Small intestine (tissue), 7 donors: Measurements from ENCODE around the gene ICOS. TPM values are rescaled to one million over a fixed set of nuclear protein-coding genes. Genes with fewer than 3 reads are reported as not detected.
A peak's percentile ranks its signal among the peaks of the same experiment; 100 is the strongest.

Experiments used
- DNase-seq, 2 donors: peaks; one replicate each; pipeline versions ENCODE4 v3.0.0 to v3.0.0-alpha.2; 2013
- FAIRE-seq: peaks from 2 replicates; lab custom pipeline; 2012; peaks lifted over from hg19 to GRCh38; lab: Jason Lieb, UNC
- H3K27ac ChIP-seq, 3 donors: one replicate each; pipeline ENCODE4 v1.5.1; 2013; ENCODE audit warnings: low read length in 2 of 3, mild to moderate bottlenecking in 2 of 3, control low read depth in 1 of 3, inconsistent platforms in 1 of 3, low read depth in 1 of 3, moderate library complexity in 1 of 3
- H3K27me3 ChIP-seq, 3 donors: one replicate each; pipeline ENCODE4 v1.6.1; 2013; ENCODE audit warnings: low read length in 3 of 3, inconsistent platforms in 1 of 3; ENCODE audit not compliant: control insufficient read depth in 3 of 3, insufficient read depth in 3 of 3
- H3K36me3 ChIP-seq, 3 donors: one replicate each; pipeline ENCODE4 v1.6.1; 2013; ENCODE audit warnings: low read length in 3 of 3, inconsistent platforms in 1 of 3, low read depth in 1 of 3, mild to moderate bottlenecking in 1 of 3, moderate library complexity in 1 of 3; ENCODE audit not compliant: control insufficient read depth in 3 of 3, insufficient read depth in 2 of 3
- H3K4me1 ChIP-seq, 3 donors: one replicate each; pipeline ENCODE4 v1.6.1; 2013; ENCODE audit warnings: low read length in 2 of 3, inconsistent platforms in 1 of 3, low read depth in 1 of 3, mild to moderate bottlenecking in 1 of 3, moderate library complexity in 1 of 3; ENCODE audit not compliant: control insufficient read depth in 3 of 3, insufficient read depth in 2 of 3
- H3K4me3 ChIP-seq, 3 donors: one replicate each; pipeline ENCODE4 v1.5.1; 2013; ENCODE audit warnings: low read length in 3 of 3, control low read depth in 1 of 3, inconsistent platforms in 1 of 3, low read depth in 1 of 3, mild to moderate bottlenecking in 1 of 3, moderate library complexity in 1 of 3
- H3K9me3 ChIP-seq, 2 donors: one replicate each; pipeline ENCODE4 v1.6.1; 2013; ENCODE audit warnings: low read depth in 1 of 2, low read length in 1 of 2; ENCODE audit not compliant: control insufficient read depth in 2 of 2, insufficient read depth in 1 of 2
- WGBS, 3 donors: extraction: QIAGEN DNeasy Blood & Tissue Kit; methylation state at CpG; one replicate each; pipeline ENCODE4 v1.1.7; 2013; 5-methylcytosine and 5-hydroxymethylcytosine counted together
- polyA plus RNA-seq, 4 donors: library from polyadenylated mRNA; stranded (reverse) in 3 of 4; unstranded in 1 of 4; fragments of 200-250 nt in 3 of 4; fragments of 120-200 nt in 1 of 4; gene quantifications; one replicate each; pipeline versions ENCODE4 v1.2.1 to v1.2.3, GENCODE V29; 2013
- donor health status: healthy with polysubstance abuse.
- donor health status: control.
- donor health status: control.
- donor health status: Bipolar disorder and iron deficiency.
- donor health status: healthy.

Gene ICOS
- polyA plus RNA-seq, 4 donors, result 0.27 to 0.50 (median 0.34) TPM; not detected in 1

GRCh38 chr2:203894262-203894661 lies 42.3 kb upstream of the ICOS start:
- no peak for DNase-seq
- Histone ChIP-seq H3K27ac (no peak overlapping the region), H3K9me3 (no peaks in the 10 kb centered on the region), H3K36me3 (no peaks in the 10 kb centered on the region), H3K4me1 (no peaks in the 10 kb centered on the region), H3K27me3 (no peaks in the 10 kb centered on the region), H3K4me3 (no peak overlapping the region)
- WGBS, 3 donors, result 78 to 83% (median 78%) methylated on average over 1 of the region's 1 CpG
- no peak for FAIRE-seq

GRCh38 chr2:203897544-203897943 lies 39.0 kb upstream of the ICOS start:
- Histone ChIP-seq H3K27ac (no peak overlapping the region), H3K36me3 (no peaks in the 10 kb centered on the region), H3K9me3 (peaks cover 0 to 3% of the 10 kb centered on the region in 2 donors), H3K4me1 (no peaks in the 10 kb centered on the region), H3K4me3 (no peak overlapping the region), H3K27me3 (no peaks in the 10 kb centered on the region)
- no peak for FAIRE-seq
- 68 to 79% (median 77%) methylated on average over 2 of the region's 2 CpGs for WGBS, 3 donors
- no peak for DNase-seq

GRCh38 chr2:203898657-203899056 lies 37.9 kb upstream of the ICOS start:
- DNase-seq (no peak), FAIRE-seq (no peak)
- Histone ChIP-seq H3K27ac (no peak overlapping the region), H3K27me3 (no peaks in the 10 kb centered on the region), H3K9me3 (peaks cover 0 to 8% of the 10 kb centered on the region in 2 donors), H3K4me3 (no peak overlapping the region), H3K4me1 (no peaks in the 10 kb centered on the region), H3K36me3 (no peaks in the 10 kb centered on the region)
- 56 to 72% (median 67%) methylated on average over 2 of the region's 2 CpGs for WGBS, 3 donors

GRCh38 chr2:203900253-203900652 lies 36.3 kb upstream of the ICOS start:
- 53 to 67% (median 61%) methylated on average over 2 of the region's 2 CpGs for WGBS, 3 donors
- peaks cover 0 to 8% of the 10 kb centered on the region in 2 donors for H3K9me3 ChIP-seq
- H3K4me1 ChIP-seq, result no peaks in the 10 kb centered on the region
- FAIRE-seq (no peak), DNase-seq (no peak)
- no peaks in the 10 kb centered on the region for H3K27me3 ChIP-seq
- H3K4me3 ChIP-seq, result no peak overlapping the region
- H3K27ac ChIP-seq, result no peak overlapping the region
- no peaks in the 10 kb centered on the region for H3K36me3 ChIP-seq

GRCh38 chr2:203904022-203904421 lies 32.5 kb upstream of the ICOS start:
- H3K4me3 ChIP-seq, result no peak overlapping the region
- no peaks in the 10 kb centered on the region for H3K4me1 ChIP-seq
- H3K27ac ChIP-seq, result no peak overlapping the region
- no peaks in the 10 kb centered on the region for H3K27me3 ChIP-seq
- no peak for FAIRE-seq
- H3K36me3 ChIP-seq, result no peaks in the 10 kb centered on the region
- no peak for DNase-seq
- H3K9me3 ChIP-seq, result peaks cover 0 to 8% of the 10 kb centered on the region in 2 donors
- 93 to 97% (median 97%) methylated on average over 4 of the region's 4 CpGs for WGBS, 3 donors

GRCh38 chr2:203905656-203906055 lies 30.9 kb upstream of the ICOS start:
- no peak for FAIRE-seq
- no peaks in the 10 kb centered on the region for H3K36me3 ChIP-seq
- H3K4me1 ChIP-seq, result no peaks in the 10 kb centered on the region
- H3K4me3 ChIP-seq, result no peak overlapping the region
- no peak overlapping the region for H3K27ac ChIP-seq
- H3K27me3 ChIP-seq, result no peaks in the 10 kb centered on the region
- H3K9me3 ChIP-seq, result peaks cover 0 to 8% of the 10 kb centered on the region in 2 donors
- DNase-seq, result no peak

GRCh38 chr2:203908066-203908796 lies 28.3 kb upstream of the ICOS start:
- H3K36me3 ChIP-seq, result no peaks in the 10 kb centered on the region
- no peak overlapping the region for H3K27ac ChIP-seq
- no peaks in the 10 kb centered on the region for H3K9me3 ChIP-seq
- no peaks in the 10 kb centered on the region for H3K27me3 ChIP-seq
- H3K4me3 ChIP-seq, result no peak overlapping the region
- WGBS, 3 donors, result 38 to 69% (median 46%) methylated on average over 6 of the region's 6 CpGs
- H3K4me1 ChIP-seq, result no peaks in the 10 kb centered on the region
- FAIRE-seq (no peak), DNase-seq (peak in 1 of 2 donors; percentile 83)

GRCh38 chr2:203908797-203909185 lies 27.8 kb upstream of the ICOS start:
- no peaks in the 10 kb centered on the region for H3K27me3 ChIP-seq
- DNase-seq (no peak), FAIRE-seq (no peak)
- H3K4me1 ChIP-seq, result no peaks in the 10 kb centered on the region
- no peaks in the 10 kb centered on the region for H3K9me3 ChIP-seq
- H3K4me3 ChIP-seq, result no peak overlapping the region
- 16 to 40% (median 21%) methylated on average over 3 of the region's 3 CpGs for WGBS, 3 donors
- H3K36me3 ChIP-seq, result no peaks in the 10 kb centered on the region
- H3K27ac ChIP-seq, result peak overlapping the region in 1 of 3 donors; percentile 2
